SK-N-SH treated with all-trans-retinoic acid at 6 μM for 48 hours (cell line): ENCODE data around the gene CCL16.

Experiments used
- PATZ1 ChIP-seq: fragments of 250-450 bp; sonication (Bioruptor Pico); IDR thresholded peaks from 2 replicates; pipeline ENCODE4 v1.8.0; 2020; ENCODE audit warnings: mild to moderate bottlenecking, moderate library complexity, borderline replicate concordance
- TCF4 ChIP-seq: fragments of 250-450 bp; sonication (Bioruptor Pico); IDR thresholded peaks from 2 replicates; pipeline ENCODE4 v1.8.0; 2021; ENCODE audit warnings: mild to moderate bottlenecking, moderate library complexity, borderline replicate concordance
- ZFP3 ChIP-seq: fragments of 250-450 bp; sonication (Bioruptor Pico); IDR thresholded peaks from 2 replicates; pipeline ENCODE4 v1.5.0; 2020; ENCODE audit warnings: mild to moderate bottlenecking, moderate library complexity
- ZNF70 ChIP-seq: fragments of 450-650 bp; formaldehyde crosslinking; IDR thresholded peaks from 2 replicates; pipeline ENCODE4 v1.5.0; 2020; ENCODE audit warnings: mild to moderate bottlenecking, moderate library complexity

GRCh38 chr17:35981246-35981645, at the start of gene CCL16:
- TF ChIP-seq TCF4 (CRISPR knock-in tag) = no peak
- no peak for TF ChIP-seq ZFP3
- TF ChIP-seq ZNF70 (CRISPR knock-in tag) = no peak
- no peak for TF ChIP-seq PATZ1 (CRISPR knock-in tag)
